Measurements from ENCODE around the gene LRRC47. TPM values are rescaled to one million over a fixed set of nuclear protein-coding genes. Genes with fewer than 3 reads are reported as not detected.

Gene LRRC47
- total RNA-seq, 4 donors from 2014 or later, result 21.6 to 33.5 (median 30.9) TPM

- no peak for ATAC-seq (ENCODE audit: low FRiP score)
- TF ChIP-seq CTCF (IDR thresholded peaks at IDR 0.05), result no peak
- DNase-seq (ENCODE audit: low spot score), result no peak
These were observed 63.7 kb downstream of the LRRC47 start for GRCh38 chr1:3732434-3733093.

DNA sequence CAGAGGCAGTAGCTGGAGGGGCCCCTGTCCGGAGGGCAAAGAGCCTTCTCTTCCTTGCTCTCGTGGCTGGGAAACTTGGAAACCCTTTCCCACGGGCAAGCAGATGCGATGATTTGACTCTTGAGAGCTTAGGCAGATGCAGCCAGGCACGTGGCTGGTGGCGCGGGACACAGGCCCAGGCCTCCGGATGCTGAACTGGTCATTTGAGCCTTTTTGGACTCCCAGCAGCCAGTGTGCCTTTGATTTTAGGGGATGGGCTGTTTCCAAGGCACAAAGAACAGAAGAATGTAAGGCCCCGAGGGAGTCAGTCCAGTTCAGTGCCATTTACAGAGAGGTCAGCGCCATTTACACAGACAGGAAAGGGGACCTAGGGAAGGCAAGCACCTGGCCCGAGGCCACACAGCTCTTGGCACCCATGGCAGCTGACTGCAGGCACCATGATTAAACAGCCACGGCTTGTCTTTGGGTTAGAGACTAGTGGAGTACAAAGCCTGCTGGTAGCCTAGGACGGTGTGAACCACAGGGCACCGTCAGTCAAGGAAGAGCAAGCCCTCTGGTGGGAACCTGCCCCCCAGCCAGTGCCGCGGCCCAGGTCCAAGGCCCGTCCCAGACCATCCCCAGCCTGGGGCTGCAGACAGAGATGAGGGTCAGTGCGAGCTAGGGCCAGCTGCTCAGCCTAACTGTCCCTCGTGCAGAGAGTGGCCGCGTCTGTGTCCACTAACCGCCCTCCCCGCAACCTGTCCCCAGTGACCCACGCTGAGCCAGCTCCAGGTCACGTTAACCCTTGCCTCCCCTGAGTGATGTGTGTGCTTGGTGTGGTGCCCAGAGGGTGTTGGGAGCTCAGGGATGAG lies 64.5 kb downstream of the LRRC47 start:
- ATAC-seq (ENCODE audit: low FRiP score) (no peak), DNase-seq (ENCODE audit: low spot score) (no peak)
- no peak for TF ChIP-seq CTCF (IDR thresholded peaks at IDR 0.05)

DNA sequence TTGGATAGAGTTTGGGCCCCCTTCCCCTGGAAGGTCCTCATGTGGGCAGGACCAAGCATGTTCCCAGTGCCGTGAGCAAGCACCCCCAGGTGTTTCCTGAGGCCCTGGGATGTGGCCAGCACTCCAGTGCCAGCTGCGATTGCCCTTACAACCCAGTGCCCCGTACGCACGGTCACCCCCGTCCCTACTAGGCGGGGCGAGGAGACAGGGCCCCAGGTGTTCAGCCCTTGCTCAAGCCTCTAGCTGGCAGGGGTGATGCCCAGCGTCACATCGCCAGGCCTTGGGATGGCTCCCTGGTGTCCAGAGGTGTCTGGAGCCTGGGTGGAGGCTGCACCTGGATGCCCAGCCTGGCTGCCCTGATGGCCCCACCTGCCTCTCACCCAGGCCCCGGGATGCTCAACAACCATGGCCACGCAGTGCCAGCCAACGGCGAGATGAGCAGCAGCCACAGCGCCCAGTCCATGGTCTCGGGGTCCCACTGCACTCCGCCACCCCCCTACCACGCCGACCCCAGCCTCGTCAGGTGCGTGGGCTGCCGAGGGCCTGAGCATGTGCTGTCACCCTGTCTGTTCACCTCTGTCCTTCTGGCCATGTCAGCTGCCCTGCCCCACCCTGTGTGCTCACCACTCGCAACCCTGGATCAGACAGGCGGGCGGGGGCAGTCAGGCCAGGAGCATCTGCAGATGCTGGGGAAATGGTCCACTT lies 65.6 kb downstream of the LRRC47 start:
- DNase-seq (ENCODE audit: low spot score) (no peak), ATAC-seq (ENCODE audit: low FRiP score) (no peak)
- TF ChIP-seq CTCF (IDR thresholded peaks at IDR 0.05), result no peak

DNA sequence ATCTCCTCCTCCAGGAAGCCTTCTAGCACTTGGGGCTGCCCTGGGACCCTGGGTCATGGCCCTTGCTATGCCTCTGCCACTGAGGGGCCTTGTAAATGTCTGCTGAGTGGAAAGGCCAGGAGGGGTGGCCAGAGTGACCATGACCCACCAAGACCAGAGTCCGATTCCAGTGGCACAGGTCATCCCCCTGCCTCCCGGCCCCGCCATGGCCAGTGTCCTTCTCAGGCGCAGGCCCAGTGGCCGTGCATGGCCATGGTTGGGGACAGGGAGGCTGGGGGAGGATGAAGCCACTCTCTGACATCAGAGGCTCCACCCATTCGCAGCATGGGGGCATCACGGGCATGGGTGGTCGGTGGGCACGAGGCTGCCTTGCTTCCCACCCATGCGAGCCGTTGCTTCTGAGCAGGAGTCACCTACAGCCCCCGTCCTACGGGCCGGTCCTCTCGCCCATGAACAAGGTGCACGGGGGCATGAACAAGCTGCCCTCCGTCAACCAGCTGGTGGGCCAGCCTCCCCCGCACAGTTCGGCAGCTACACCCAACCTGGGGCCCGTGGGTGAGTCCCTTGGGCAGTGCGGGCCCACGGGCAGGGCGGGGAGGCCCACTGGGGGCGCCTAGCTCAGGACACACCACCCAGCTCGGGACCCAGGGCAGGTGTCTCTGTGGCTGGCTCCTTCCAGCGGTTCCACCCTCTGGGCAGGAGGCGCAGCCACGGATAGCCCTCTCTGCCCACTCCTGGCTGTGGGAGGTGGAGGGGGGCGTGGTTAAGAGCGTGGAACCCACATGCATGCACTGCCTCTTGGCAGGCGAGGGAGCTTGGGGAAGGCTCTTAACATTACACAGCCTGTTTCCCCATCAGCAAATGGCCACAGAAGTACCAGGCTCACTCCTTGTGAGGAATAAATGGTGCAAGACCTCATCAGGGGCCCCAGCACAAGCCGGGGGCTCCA lies 66.4 kb downstream of the LRRC47 start:
- TF ChIP-seq CTCF (IDR thresholded peaks at IDR 0.05), result no peak
- DNase-seq (ENCODE audit: low spot score), result no peak
- no peak for ATAC-seq (ENCODE audit: low FRiP score)

Small RNA genes lying within 50 kb of the gene (small RNA-seq; reads per million reads assigned to genes)
- gene RF02197 (not detected), gene RN7SL574P (not detected)

Other genes starting within 250 kb of the LRRC47 start
- 10 to 100 TPM; 13.2 to 60.1 (median 21.9) TPM for gene MEGF6, start 185.0 kb downstream of the LRRC47 start, total RNA-seq
- 10 to 100 TPM; 24.9 to 53.0 (median 37.4) TPM for gene TPRG1L, start 171.5 kb downstream of the LRRC47 start, total RNA-seq
- 10 to 100 TPM; 10.4 to 31.2 (median 15.5) TPM for gene WRAP73, start 146.4 kb downstream of the LRRC47 start, total RNA-seq
- gene TP73, start 144.0 kb downstream of the LRRC47 start, total RNA-seq, result not detected
- gene CCDC27, start 44.0 kb downstream of the LRRC47 start, total RNA-seq, result not detected
- 1 to 10 TPM in 2 of 4 donors, not detected in 2; 4.3 to 4.6 TPM for gene SMIM1, start 23.7 kb downstream of the LRRC47 start, total RNA-seq
- gene CEP104, start 60.7 kb upstream of the LRRC47 start, total RNA-seq, result 10 to 100 TPM; 20.2 to 31.7 (median 25.7) TPM
- 10 to 100 TPM in 1 of 4 donors, 1 to 10 TPM in 3; 4.6 to 16.2 (median 6.9) TPM for gene DFFB, start 61.0 kb upstream of the LRRC47 start, total RNA-seq
- 10 to 100 TPM; 14.2 to 20.6 (median 19.0) TPM for gene C1orf174, start 103.8 kb upstream of the LRRC47 start, total RNA-seq